ENCODE measurements around the gene PEAK1. TPM values are rescaled to one million over a fixed set of nuclear protein-coding genes. Genes with fewer than 3 reads are reported as not detected.

PEAK1 gene
- total RNA-seq, 1 experiment from 2014 or later: 21.2 TPM

GRCh38 chr15:77437264-77437663 lies 17.4 kb upstream of the PEAK1 start:
- no peak for DNase-seq
- H3K9ac ChIP-seq (ENCODE audit: extremely low read depth, insufficient read length, low read length): no peak overlapping the region
- Mint-ChIP-seq H3K4me1 (no peaks in the 10 kb centered on the region), H3K4me3 (no peak overlapping the region), H3K27me3 (ENCODE audit: low read depth) (no peaks in the 10 kb centered on the region), H3K27ac (no peak overlapping the region; a peak in 1 of 7 replicates), H3K9me3 (no peaks in the 10 kb centered on the region), H3K36me3 (ENCODE audit: insufficient read depth in 1 of 3, low read depth in 3 of 3) (peaks cover 0 to 5% (median 3%) of the 10 kb centered on the region in 3 experiments; a peak in 3 of 7 replicates)
- WGBS (ENCODE audit: extremely low coverage, insufficient read length, low lambda C conversion rate): no CpG with 5 or more reads among the region's 4 CpGs
- H2AFZ ChIP-seq (ENCODE audit: low read length): no peak overlapping the region
- no peak overlapping the region for H2BK5ac ChIP-seq (ENCODE audit: insufficient read length, low read length)
- H3K79me1 ChIP-seq (ENCODE audit: insufficient read depth, low read depth, low read length, poor library complexity, severe bottlenecking): peaks cover 2% of the 10 kb centered on the region
- no peak overlapping the region for H4K8ac ChIP-seq (replicated peaks; ENCODE audit: insufficient read length, low read depth, low read length)
- no peaks in the 10 kb centered on the region for H3K23me2 ChIP-seq (ENCODE audit: insufficient read length, low read depth, low read length, poor library complexity, severe bottlenecking)
- no peak overlapping the region for H2AK5ac ChIP-seq (ENCODE audit: insufficient read length, low read length)
- H4K5ac ChIP-seq (ENCODE audit: insufficient read length, low read depth, low read length): no peak overlapping the region
- H3K27me3 ChIP-seq (ENCODE audit: insufficient read depth, low read length): no peaks in the 10 kb centered on the region
- no peak overlapping the region for H2BK20ac ChIP-seq (ENCODE audit: low read depth, low read length, poor library complexity, severe bottlenecking)
- no peak overlapping the region for H3K14ac ChIP-seq (ENCODE audit: insufficient read depth, low read length)
- no peak overlapping the region for H3K27ac ChIP-seq (ENCODE audit: insufficient read length, low read depth, low read length)
- no peaks in the 10 kb centered on the region for H4K20me1 ChIP-seq (ENCODE audit: control insufficient read depth, insufficient read depth, insufficient read length)
- H3K4me1 ChIP-seq (ENCODE audit: insufficient read depth, low read length): no peaks in the 10 kb centered on the region
- no peaks in the 10 kb centered on the region for H3K9me3 ChIP-seq (ENCODE audit: control insufficient read depth, low read depth, low read length)
- no peak overlapping the region for H3T11ph ChIP-seq (ENCODE audit: low read length)
- H3K18ac ChIP-seq (ENCODE audit: insufficient read length, low read depth, low read length): no peak overlapping the region
- H2BK15ac ChIP-seq (ENCODE audit: low read depth, low read length): no peak overlapping the region
- no peak overlapping the region for H4K91ac ChIP-seq (ENCODE audit: insufficient read length, low read depth, low read length)
- no peak overlapping the region for H2BK120ac ChIP-seq (ENCODE audit: low read depth, low read length, poor library complexity, severe bottlenecking)
- no peaks in the 10 kb centered on the region for H3K79me2 ChIP-seq (ENCODE audit: insufficient read depth, low read length)
- TF ChIP-seq CTCF (conservative IDR thresholded peaks at IDR 0.05): no peak
- H3K56ac ChIP-seq (ENCODE audit: insufficient read length, low read depth, low read length): no peak overlapping the region
- H3K23ac ChIP-seq (ENCODE audit: insufficient read length, low read depth, low read length): no peak overlapping the region
- H3K4me2 ChIP-seq (ENCODE audit: insufficient read depth, insufficient read length, low read length): no peak overlapping the region
- no peak overlapping the region for H3K4ac ChIP-seq (ENCODE audit: low read depth, low read length)
- no peak overlapping the region for H2BK12ac ChIP-seq (ENCODE audit: insufficient read length, low read depth, low read length)

All from H9 (cell line).